Esophagus muscularis mucosa (tissue), 4 donors: ENCODE results near the gene TNP2.

Experiments used
- EP300 ChIP-seq: sonication (generic); formaldehyde crosslinking; IDR thresholded peaks from one replicate; pipeline ENCODE4 v1.6.1; 2017; ENCODE audit warnings: antibody characterized with exemption
- POLR2A ChIP-seq: fragments of 450-650 bp; IDR thresholded peaks from one replicate; pipeline ENCODE4 v1.6.1; 2017; ENCODE audit warnings: antibody characterized with exemption, moderate library complexity, mild to moderate bottlenecking, low read depth
- TF ChIP-seq, protein P1 (sequence below), 3 experiments: fragments of 200-600 bp in 2 of 3; fragments of 450-650 bp in 1 of 3; sonication (generic) in 2 of 3; IDR thresholded peaks; one replicate each; pipeline ENCODE4 v1.5.1; 2017 to 2019; ENCODE audit warnings: antibody characterized with exemption in 3 of 3, mild to moderate bottlenecking in 2 of 3, moderate library complexity in 1 of 3

DNA sequence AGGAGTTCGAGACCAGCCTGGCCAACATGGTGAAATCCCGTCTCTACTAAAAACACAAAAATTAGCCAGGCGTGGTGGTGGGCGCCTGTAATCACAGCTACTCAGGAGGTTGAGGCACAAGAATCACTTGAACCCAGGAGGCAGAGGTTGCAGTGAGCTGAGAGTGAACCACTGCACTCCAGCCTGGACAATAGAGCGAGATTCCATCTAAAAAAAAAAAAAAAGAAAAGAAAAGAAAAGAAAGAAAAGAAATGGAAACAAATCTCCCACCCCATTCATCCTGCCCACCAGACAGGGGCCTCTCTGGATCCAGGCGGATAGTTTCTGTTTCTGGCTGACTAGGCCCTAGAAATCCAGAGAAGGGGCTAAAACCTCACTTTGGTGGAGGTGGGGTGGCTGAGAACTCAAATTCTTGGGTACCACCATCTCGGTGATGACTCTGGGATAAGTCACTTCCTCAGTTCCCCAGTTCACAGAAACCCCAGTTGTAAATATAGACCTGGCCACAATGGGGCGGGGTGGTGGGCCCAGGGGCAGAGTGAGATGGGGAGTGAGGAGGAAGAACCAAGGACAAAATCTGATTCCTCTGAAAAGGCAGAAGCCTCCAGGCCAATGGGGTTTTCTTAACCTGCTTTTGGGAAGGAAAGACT lies 35.3 kb downstream of the TNP2 start:
- TF ChIP-seq, protein P1, sequence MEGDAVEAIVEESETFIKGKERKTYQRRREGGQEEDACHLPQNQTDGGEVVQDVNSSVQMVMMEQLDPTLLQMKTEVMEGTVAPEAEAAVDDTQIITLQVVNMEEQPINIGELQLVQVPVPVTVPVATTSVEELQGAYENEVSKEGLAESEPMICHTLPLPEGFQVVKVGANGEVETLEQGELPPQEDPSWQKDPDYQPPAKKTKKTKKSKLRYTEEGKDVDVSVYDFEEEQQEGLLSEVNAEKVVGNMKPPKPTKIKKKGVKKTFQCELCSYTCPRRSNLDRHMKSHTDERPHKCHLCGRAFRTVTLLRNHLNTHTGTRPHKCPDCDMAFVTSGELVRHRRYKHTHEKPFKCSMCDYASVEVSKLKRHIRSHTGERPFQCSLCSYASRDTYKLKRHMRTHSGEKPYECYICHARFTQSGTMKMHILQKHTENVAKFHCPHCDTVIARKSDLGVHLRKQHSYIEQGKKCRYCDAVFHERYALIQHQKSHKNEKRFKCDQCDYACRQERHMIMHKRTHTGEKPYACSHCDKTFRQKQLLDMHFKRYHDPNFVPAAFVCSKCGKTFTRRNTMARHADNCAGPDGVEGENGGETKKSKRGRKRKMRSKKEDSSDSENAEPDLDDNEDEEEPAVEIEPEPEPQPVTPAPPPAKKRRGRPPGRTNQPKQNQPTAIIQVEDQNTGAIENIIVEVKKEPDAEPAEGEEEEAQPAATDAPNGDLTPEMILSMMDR (IDR thresholded peaks at IDR 0.05), result no peak
- TF ChIP-seq POLR2A (no peak), EP300 (no peak)
